NCI-H1417 (cell line): ENCODE data around the gene GABRB1.
A peak's percentile ranks its signal among the peaks of the same experiment; 100 is the strongest.

Experiments
- DNase-seq, 3 experiments: peaks; one replicate each; lab custom pipeline; 2025; lab: John Stamatoyannopoulos, UW

The GABRB1 gene

GRCh38 chr4:47383829-47384427, 352.6 kb downstream of the GABRB1 start:
- peak in 2 of 3 experiments; percentile 37 to 66 for DNase-seq

GRCh38 chr4:47386146-47386545, 354.8 kb downstream of the GABRB1 start:
- no peak for DNase-seq

DNA sequence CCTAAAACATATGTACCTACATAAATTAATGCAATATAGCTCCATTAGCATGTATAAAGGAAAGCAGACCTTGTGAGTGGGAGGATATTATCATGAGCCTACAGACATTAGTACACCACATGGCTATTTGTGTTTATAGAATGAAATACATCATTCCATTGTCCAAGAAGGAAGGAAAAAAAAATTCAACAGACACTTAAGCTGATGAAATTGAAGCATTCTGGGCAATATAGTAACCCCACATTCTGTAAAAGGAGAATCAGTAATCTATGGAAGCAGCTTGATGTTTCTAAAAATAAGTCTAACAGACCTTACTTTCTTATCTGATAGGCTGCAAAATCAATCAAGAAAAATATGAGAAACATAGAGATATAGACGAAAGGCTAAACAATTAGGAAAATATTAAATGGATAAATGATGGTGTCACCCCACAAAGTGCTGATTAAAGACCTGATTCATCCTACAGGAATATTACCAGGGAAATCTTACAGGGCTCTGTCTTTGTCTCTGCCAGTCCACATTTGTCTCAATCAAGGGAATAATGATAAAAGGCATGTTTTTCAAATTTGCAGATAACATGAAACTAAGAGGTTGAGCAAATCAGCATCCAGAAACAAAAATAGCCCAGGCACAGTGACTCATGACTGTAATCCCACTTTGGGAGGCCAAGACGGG, 355.3 kb downstream of the GABRB1 start:
- no peak for DNase-seq

GRCh38 chr4:47390428-47391125, 359.2 kb downstream of the GABRB1 start:
- DNase-seq, result peak in 1 of 3 experiments; percentile 17

- no peak for DNase-seq
These were observed 359.9 kb downstream of the GABRB1 start for GRCh38 chr4:47391256-47391655.

- no peak for DNase-seq
These were observed 375.0 kb downstream of the GABRB1 start for GRCh38 chr4:47406408-47406807.

DNA sequence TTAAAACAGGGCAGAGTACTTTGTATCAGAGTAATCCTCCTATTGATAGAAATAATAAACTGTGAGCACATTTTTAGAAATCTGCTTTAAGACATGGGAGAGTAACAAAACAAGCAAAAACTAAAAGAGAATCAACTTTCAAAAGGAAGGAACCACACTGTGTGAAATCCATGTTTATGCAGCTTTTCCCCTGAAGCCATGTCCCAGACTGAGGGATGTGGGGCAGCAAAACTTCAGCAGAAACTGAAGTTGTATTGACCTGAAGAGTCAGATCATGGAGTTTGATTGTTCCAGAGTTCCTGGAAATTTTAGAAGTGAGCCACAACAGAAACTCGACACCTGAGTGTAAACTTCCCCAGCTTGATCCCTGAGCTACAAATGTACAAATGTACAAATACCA, 378.9 kb downstream of the GABRB1 start:
- DNase-seq, result no peak

DNA sequence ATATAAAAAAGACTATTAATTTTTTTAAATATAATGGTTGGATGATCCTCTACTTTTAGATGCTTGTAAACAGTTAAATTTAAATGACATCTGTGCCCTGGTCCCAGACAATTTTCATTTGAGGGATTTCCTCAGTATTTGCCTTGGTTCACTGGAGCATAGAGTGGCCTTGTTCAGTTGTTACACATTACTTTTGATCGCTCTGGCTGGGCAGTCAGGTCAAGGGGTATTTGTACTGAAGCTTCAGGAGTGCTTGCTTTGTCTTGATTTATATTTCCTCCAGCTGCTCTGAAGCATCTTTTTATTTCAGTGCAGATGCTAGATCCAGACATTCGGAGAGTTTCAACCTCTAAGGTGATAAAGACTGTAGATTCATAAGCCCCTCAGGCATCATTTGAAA, 382.2 kb downstream of the GABRB1 start:
- DNase-seq, result peak in 1 of 3 experiments; percentile 46

DNA sequence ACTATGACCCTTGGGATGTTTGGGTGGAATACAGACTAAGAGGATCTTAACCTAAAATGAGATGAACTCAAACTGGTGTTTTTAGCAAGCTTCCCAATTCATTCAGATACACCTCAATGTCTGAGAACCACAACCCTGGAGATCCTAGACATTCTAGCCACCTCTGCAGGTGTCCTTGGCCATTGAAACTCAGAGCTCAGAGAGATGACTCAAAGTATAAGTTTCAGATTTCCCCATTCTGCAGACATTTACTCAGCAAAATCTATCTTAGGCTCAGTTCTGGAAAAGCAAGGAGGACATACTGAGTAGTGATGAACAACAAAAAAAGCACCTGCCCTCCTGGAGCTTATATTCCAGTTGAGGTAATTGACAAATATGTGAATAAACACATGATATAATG, 384.4 kb downstream of the GABRB1 start:
- no peak for DNase-seq

DNA sequence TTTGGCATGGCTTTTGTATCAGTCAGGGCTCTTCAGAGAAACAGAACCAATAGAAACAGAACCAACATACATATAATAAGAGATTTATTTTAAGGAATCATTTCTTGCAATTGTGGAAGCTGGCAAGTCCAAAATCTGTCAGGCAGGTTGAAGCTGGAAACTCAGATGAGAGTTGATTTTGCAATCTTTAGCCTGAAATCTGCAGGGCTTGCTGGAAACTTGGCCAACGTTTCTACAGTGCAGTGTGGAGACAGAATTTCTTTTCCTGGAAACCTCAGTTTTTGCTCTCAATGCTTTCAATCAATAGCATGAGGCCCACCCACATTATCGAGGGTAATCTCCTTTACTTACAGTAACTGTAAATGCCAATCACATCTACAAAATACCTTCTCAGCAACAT, 386.8 kb downstream of the GABRB1 start:
- DNase-seq, result no peak

GRCh38 chr4:47419296-47419695, 387.9 kb downstream of the GABRB1 start:
- no peak for DNase-seq

- DNase-seq, result no peak
These were observed 394.3 kb downstream of the GABRB1 start for GRCh38 chr4:47425628-47426027.

GRCh38 chr4:47427935-47428334, 396.6 kb downstream of the GABRB1 start:
- DNase-seq, result no peak

- DNase-seq, result no peak
These were observed 401.4 kb downstream of the GABRB1 start for GRCh38 chr4:47432749-47433148.

GRCh38 chr4:47434931-47435330, 403.6 kb downstream of the GABRB1 start:
- peak in 1 of 3 experiments; percentile 21 for DNase-seq

DNA sequence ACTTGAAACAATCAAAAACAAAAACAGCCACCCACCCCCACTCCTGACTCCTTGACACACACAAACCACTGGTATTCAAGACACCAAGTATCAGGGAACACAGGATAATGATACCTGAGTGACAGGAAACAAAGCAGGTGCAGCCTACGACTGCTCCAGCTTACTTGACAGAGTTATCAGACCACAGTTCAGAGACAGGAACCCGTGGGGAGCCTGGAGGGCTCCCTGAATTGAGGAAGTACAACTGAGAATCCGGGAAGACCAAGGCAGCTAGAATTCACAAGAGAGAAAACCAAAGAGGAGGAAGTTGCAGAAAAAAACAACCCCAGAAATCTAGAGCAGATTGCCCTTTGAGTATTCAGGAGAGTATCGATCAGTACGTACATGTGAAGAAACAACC, 411.6 kb downstream of the GABRB1 start:
- DNase-seq, result peak in 1 of 3 experiments; percentile 5

DNA sequence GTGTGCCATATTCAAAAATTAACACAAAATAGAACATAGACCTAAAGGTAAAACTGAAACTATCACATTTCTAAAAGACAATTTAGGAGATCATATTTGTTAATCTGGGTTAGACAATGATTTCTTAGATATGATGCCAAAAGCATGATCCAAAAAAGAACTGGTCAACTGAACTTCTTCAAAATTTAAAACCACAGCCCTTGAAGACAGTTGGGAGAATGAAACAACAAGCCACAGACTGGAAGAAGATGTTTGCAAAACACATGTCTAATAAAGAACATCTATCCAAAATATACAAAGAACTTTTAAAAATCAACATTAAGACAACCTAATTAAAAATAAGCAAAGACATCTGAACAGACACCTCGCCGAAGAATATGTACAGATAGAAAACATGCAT, 412.7 kb downstream of the GABRB1 start:
- no peak for DNase-seq

GRCh38 chr4:47451657-47452056, 420.3 kb downstream of the GABRB1 start:
- no peak for DNase-seq

- DNase-seq, result no peak
These were observed 431.4 kb downstream of the GABRB1 start for GRCh38 chr4:47462799-47463234.

- peak; percentile 96 to 99 (median 98) for DNase-seq
These were observed 432.0 kb downstream of the GABRB1 start, which contains the start of gene COMMD8 for GRCh38 chr4:47463235-47463956. Gene COMMD8 (minus strand): TSS chr4:47463702. CDS start chr4:47463651, 51 bp downstream.

GRCh38 chr4:47465004-47465403, 433.6 kb downstream of the GABRB1 start:
- DNase-seq, result no peak

- no peak for DNase-seq
These were observed 434.9 kb downstream of the GABRB1 start for GRCh38 chr4:47466056-47466785.
